HG02981 (cell line): ENCODE results near the gene NDST1.

Experiments
- ATAC-seq: cut with Tn5 transposase; IDR thresholded peaks from one replicate; pipeline ENCODE4 v1.9.1; 2021; ENCODE audit warnings: mild to moderate bottlenecking, moderate library complexity; ENCODE audit not compliant: unreplicated experiment

NDST1 gene

DNA sequence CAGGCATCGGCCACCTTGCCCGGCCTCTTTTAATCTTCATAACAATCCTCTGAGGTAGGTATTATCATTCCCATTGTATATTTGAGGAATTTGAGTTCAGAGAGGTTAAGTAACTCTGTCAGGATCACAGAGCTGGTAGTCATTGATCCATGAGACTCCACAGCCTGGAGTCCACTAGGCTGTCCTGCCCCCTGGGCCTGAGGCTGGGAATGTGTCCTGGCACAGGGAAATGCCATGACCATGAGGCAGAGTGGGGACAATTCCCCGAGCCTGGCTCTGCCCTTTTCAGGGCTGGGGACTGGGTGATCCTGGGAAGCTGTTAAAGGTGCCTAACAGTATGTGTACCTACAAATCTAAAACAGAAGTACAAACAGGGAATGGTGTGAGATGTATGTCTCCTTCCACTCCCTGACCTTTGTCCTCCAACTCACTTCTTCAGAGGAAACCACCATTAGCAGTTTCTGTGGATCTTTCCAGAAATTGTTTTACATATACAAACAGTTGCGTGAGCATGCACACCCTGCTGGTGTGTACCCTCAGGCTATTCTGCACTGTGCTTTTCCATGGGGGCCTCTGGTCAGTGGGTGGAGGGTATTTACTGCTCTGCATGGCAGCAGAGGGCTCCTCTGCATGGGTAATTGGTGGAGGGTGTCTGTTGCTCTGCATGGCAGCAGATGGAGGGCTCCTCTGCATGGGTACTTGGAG is 53.8 kb downstream of the NDST1 start:
- no peak for ATAC-seq

DNA sequence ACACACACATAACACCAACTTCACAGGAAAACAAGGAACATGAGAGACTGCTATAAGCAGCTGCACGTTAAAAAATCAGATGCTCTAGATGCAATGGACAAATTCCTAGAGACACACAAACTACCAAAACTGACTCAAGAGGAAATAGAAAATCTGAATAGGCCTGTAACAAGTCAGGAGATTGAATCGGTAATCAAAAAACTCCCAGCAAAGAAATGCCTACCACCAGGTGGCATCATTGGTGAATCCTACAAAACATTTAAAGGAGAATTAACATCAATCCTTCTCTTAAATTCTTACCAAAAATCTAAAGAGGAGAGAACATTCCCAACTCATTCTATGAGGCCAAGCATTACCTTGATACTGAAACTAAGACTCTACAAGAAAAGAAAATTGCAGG is 54.9 kb downstream of the NDST1 start:
- no peak for ATAC-seq

DNA sequence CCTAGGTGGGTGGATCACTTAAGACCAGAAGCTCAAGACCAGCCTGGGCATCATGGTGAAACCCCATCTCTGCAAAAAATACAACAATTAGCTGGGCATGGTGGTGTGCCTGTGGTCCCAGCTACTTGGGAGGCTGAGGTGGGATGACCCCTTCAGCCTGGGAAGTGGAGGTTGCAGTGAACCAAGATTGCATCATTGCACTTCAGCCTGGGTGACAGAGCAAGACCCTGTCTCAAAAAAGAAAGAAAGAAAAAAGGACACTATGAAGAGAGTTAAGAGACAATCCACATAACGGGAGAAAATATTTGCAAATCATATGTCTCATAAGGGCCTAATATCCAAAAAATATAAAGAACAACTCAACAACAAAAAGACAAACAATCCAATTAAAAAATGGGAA is 57.9 kb downstream of the NDST1 start:
- ATAC-seq: no peak

DNA sequence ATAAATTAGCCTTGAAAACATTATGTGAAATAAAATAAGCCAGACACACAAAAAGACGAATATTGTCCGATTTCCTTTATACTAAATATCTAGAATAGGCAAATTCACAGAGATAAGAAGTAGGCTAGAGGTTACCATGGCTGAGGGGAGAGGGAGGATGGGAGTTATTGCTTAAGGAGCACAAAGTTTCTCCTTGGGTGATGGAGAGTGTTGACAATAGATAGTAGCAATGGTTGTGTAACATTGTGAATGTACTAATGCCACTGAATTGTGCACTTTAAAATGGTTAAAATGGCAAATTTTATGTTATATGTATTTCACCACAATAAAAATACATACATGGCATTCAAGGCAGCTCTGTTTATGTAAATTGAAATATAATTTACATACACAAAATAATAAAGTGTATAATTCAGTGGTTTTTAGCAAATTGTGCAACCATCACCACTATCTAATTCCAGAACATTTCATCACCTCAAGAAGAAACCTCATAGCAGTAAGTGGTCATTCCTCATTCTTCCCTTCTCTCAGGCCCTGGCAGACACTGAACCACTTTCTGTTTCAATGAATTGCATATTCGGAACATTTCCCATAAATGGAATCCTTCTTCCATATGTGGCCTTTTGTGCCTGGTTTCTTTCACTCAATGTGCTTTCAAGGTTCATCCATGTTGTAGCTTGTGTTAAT is 59.2 kb downstream of the NDST1 start:
- no peak for ATAC-seq

DNA sequence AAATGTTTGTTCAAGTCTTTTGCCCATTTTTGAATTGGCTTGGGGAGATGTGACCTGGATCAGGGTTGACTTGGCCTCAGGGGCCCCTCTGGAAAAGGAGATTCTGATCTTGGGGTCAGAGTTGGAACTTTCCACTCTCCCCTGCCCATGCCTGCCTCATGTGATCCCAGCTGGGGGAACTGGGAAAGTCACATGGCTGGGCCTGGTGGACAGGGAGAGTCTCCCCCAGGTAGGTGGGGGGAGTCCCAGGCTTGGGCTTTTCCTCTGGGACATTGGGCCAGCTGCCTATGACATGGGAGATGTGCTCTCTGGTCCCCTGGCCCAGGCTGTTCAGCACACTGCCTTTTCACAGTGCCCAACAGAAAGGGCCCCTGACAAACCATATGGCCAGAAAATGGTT is 60.7 kb downstream of the NDST1 start:
- ATAC-seq: no peak

DNA sequence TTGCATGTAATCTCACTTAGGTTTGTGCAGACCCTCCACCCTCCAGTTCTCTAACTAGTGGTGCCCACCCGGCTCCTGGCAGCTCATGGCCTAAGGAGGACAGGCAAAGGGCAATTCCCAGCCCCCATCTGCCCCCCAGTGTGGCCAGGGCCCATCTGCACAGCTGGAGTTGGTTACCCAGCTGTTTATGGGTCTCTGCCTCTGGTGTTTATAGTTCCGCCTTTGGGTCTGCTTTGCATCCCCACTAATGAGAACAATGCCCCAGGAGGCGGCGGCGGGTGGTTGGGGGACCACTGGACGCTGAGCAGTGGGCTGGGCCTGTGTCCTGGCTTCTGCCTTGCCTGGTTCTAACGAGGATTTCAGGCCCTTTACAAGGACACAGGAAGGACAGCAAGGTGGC is 62.4 kb downstream of the NDST1 start:
- no peak for ATAC-seq

DNA sequence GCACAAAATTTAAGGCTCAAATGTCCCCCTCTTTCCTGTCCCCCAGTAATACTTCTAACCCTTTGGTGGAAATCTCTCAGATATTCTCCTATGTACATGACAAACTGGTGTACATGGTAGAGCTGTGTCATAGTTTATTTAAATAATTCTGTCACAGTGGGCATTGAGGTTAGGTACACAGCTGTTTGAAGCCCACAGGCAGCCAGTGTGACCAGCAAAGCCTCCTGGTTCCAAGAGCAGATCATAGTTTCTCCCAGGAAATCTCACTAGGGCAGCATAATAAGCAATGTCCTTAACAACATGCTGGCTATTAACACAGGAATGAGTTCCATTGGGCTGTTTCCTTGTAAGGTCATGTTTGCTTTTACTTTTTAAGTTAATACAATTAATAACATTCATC is 63.9 kb downstream of the NDST1 start:
- no peak for ATAC-seq

DNA sequence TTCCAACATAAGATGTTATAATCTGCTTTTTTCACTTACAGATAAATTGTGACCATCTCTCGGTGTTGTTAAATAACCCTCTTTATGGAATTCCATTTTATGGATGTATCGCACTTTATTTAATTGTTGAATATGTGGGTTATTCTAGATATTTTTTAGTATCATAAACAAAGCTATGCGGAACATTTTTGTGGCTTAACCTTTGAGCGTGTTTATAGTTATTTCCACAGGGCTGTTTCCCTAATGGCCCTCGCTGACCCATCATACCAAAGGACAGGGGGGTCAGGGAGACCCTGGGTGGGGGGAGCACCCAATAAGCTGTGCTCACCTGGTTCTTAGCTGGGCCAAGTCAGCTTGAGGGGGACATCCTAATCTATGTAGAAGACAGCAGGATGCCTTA is 65.3 kb downstream of the NDST1 start:
- no peak for ATAC-seq

DNA sequence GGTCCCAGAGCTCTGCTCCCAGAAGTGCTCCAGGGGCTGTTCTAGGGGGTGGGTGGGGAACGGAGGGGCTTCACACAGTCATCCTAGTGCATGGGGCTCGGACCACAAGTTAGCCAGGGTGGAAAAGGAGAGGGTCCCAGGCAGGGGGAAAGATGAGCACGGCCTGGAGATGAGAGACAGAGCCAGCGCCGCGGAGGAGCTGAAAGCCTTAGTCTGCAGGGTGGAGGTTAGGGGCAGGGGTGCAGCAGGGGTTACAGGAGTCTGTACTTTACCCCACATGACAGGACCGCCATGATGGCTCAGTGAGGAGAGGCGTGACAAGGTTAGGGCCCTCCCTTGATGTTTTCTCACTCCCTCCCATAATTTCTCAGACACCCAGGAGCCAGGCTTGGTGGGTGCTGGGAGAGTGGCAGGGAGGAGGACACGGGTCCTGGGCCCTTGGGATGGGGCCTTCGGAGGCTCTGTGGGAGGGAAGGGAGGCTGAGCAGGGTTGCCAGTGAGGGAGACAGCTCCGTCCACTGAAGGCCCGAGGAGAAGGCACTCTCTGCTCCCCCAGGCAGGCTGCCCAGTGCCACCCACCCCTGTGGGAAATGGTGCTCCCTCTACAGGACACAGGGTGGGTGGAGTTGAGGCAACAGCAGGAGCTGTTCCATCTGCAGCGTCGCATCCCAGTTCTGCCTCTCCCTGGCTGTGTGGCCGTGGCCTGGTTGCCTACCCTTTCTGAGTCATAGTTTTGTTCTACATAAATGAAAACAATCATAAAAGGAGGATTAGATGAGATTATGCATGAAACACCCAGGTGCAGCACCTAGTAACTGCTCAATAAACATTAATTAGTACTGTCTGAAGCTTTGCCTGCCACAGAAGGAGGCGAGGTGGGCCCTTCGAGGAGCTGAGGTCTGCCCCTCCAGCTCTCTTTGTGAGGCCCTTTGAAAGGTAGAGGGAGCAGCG is 66.2 kb downstream of the NDST1 start:
- ATAC-seq: no peak

DNA sequence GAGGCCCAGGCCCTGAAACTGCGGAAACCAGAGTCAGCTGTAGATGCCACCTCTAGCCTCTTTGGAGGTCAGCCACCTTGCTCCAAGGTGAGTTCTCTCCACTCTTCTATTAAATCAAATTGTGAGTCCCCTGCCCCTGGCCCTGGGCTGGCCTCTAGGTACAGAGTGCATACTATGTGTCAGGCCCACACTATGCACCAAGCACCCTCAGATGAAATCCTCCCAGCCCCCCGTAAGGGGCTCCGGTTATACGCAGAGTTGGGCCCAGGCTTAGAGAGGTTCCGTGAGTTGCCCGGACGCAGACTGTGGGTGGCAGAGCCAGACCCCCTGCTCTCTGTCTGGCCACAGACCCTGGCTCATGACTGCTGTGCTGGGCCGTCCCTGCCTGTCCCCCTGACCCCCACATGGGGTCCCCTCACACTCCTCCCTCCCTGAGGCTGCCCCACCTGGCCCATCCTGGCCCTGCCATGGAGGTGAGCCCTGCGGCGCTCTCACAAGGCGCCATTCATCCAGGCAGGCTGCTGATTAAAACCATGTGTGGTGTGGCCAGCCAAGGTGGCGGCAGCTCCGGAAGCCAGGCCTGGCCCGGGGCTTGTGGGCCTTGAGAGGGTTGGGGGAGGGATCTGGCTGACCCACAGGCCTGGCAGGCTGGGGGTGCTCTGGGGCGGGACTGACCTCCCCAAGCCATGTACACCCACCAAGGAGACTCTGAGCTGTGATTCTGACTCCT is 67.1 kb downstream of the NDST1 start:
- ATAC-seq: no peak

DNA sequence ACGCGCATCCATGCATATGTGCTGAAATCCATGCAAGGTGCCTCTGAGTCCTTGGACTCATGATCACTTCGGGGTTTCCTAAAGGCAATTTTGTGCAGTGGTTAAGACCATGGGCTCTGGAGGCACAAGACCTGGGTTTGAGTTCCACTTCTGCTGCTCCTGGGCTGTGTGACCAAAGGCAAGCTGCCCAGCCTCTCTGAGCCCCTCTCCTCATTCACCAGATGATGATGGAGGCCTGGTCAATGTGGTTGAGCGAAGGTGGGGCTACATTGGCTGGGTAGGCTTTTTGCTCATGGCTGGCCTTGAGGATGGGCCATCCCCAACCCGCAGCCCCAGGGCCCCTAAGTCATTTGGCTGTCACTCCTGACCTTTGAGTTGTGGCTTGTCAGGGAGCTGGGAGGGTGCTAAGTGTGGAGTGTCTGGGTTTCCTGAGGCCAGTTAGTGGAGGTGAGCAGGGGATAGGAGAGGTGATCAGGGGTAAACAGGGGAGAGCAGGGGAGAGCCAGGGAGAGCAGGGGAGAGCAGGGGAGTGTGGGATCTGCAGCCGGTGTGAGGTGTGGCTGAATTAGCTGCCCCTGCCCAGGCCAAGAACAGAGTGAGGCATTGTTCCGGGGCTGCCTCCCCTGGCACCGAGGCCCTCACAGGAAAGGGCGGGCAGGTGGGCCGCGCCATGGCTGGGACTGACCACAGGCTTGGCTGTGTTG is 68.0 kb downstream of the NDST1 start:
- ATAC-seq: no peak

DNA sequence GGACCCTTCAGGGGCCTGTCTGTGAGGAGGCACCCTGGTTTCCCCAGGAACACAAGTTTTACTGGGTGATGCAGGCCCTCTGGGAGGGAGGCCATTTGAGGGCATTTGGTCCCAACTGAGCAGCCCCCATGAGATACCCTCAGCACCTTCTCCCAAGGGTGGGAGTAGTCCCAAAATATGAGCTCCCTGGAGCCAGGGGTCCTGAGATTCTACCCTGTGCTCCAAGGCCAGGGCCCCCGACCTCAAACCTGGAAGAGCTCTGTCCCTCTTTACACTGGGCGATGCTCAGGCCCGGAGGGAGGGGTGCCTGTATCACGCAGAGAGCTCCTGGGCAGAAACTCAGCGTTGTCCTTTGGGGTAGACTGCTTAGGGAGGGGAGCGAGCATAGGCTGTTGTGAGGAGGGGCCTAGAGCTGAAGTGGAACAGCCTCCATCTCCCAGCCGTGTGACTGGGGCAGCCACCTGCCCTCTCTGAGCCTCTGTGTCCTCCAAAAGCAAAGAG is 68.6 kb downstream of the NDST1 start:
- ATAC-seq: no peak

DNA sequence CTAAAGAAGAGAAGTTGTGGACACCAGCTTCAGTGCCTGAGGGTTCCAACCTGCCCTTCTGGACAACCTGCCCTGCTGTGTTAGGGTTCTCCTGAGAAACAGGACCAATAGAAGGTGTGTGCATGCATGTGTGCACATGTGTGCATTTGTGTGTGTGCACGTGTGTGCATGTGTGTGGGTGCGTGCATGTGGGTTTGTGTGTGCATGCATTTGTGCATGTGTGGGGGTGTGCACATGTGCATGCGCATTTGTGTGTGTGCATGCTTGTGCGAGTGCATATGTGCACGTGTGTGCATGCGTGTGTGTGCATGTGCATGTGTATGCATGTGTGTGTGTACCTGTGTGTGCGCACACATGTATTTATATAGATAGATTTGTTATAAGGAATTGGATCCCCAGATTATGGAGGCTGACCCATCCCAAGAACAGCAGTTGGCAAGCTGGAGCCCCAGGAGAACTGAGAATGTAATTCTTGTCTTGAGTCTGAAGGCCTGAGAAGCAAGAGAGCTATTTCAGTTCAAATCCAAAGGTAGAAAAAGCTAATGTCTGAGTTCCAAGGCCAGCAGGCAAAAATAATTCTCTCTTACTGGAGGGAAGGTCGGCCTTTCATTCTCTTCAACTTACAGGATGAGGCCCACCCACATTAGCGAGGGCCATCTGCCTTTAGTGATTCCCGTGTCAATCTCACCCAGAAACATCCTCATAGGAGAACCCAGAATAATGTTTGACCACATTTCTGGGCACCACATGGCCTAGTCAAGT is 69.6 kb downstream of the NDST1 start:
- ATAC-seq: no peak

DNA sequence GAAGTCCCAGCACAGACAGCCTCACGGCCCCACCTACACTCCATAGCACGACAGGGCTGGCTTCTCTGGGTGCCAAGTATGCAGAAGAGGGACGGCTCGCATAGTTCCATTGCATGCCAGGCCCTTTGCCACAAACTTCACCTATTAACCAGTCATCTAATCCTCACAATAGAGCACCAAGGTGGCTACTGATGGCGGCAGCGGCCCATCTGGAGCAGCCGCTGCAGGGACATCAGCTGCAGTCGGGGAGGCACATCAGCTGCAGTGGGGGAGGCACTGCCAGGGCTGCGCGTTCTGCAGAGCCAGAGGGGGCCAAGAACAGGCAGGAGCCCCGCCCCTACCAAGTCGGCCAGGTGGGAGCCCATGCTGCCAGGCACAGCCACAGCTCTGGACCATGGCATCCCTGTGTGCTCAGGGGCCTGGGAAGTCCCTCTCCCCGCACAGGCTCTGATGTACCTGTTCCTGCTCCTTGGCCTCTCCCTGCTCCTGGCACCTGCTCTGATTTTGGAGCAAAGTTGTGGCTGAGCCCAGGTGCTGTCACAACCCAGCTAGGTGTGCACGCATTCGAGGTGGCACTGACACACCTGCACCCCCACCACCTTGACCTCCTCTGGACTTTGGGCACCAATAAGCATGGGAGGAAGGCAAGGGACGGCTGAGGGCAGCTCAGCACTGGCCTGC is 71.0 kb downstream of the NDST1 start:
- ATAC-seq: no peak

DNA sequence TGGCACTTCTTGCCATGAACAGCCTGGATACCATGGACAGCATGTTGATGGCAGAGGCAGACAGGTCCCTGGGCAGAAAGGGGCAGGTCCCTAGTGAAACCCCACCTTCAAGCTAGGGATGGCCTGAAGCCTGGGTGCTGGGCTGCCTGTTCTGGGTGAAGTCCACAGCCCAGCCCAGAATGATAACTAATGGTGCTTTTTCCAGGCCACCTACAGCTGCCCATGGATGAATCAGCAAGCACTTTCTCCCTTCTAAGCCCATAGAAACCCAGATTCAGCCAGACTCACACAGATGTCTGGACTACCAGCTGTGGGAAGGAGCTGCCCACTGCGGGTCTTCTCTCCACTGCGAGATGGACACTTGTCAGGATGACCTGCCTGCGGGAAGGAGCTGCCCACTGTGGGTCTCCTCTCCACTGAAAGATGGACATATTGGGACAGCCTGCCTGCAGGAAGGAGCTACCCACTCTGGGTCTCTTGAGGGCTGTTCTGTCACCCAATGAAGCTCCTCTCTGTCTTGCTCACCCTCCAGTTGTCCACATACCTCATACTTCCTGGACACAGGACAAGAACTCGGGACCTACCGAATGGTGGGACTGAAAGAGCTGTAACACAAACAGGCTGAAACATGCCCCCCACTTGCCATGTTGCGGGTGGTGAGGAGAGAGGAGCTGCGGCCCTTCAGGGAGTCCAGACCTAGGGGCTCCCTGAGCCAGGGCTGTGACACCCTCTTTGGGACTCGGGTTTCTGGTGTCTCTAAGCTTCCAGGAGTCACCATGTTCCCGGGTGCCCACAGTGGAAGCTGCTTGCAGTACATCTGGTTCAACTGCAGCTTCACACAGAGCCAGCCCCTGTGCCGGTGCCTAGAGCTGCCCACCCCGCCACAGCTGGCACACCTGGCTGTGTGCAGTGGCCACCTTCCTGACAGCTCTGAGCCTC is 71.8 kb downstream of the NDST1 start:
- no peak for ATAC-seq

DNA sequence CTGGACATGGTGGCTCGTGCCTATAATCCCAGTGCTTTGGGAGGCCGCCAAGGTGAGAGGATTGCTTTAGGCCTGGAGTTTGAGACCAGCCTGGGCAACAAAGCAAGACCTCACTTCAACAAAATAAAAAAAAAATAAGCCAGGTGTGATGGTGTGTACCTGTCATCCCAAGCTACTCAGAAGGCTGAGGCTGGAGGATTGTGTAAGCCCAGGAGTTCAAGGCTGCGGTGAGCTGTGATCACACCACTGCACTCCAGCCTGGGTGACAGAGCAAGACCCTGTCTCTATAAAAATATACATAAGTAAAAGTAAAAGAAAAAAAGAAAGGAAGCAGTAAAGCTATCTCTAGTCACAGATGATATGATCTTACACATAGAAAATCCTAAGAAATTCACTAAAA is 73.0 kb downstream of the NDST1 start:
- ATAC-seq: no peak

DNA sequence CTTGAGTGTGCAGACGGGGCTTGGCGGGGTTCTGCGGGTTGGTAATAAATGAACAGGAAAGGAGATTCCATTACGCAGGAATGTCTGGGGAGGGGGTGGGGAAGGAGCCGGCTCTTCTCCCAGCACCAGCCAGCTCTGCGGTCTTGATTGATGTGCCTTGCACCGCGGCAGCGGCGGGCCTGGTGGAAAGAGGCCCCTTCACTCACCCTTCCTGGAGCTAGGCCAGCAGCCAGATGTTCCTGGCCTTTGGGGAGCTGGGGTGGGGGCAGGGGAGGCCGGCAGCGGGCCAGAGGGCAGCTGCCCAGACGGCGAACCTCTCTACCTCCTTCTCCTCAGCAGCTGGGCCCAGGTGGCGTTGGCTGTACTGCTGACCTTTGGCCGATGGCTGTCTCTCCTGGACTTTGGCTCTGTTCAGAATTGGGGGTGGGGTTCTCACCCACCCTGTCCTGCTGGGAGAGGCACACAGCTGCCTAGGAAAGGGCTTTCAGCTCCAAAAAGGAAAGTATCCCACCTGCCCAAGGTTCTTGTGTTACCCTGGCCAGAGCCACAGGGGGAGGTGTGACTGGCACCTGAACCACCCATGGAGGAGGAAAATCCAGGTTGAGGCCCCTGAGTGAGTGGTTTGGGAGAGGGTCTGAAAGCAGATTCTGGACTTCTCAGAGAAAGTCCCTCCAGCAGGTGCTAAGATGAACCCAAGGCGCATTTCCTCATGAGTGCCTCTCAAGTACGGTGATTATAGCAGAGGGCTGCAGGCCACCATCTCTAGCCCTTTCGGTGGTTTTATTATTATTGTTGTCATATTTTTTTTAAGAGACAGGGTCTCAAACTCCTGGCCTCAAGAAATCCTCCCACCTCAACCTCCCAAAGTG is 74.5 kb downstream of the NDST1 start:
- no peak for ATAC-seq
